Mesendoderm (in vitro differentiated cells): Measurements from ENCODE around the gene SGIP1.

Experiments used
- DNase-seq: peaks from one replicate; pipeline ENCODE4 v3.0.0; 2013
- H2AK5ac ChIP-seq: 2 replicates; pipeline ENCODE4 v1.6.1; 2013; ENCODE audit warnings: low read length, inconsistent platforms
- H2BK120ac ChIP-seq: 2 replicates; pipeline ENCODE4 v1.6.1; 2013; ENCODE audit warnings: low read depth, mild to moderate bottlenecking, low read length, moderate library complexity, mixed read lengths
- H2BK15ac ChIP-seq: replicated peaks from 2 replicates; pipeline ENCODE4 v1.6.1; 2013; ENCODE audit warnings: low read depth, mild to moderate bottlenecking, moderate library complexity
- H2BK5ac ChIP-seq: 2 replicates; pipeline ENCODE4 v1.6.1; 2013; ENCODE audit warnings: low read length, inconsistent platforms
- H3K18ac ChIP-seq: 2 replicates; pipeline ENCODE4 v1.6.1; 2013; ENCODE audit warnings: mild to moderate bottlenecking, low read length, mixed read lengths
- H3K23ac ChIP-seq: one replicate; pipeline ENCODE4 v1.6.1; 2013; ENCODE audit warnings: low read length
- H3K27ac ChIP-seq: 2 replicates; pipeline ENCODE4 v1.5.1; 2013; ENCODE audit warnings: low read depth, mild to moderate bottlenecking, inconsistent platforms, low read length, moderate library complexity
- H3K27me3 ChIP-seq: 2 replicates; pipeline ENCODE4 v1.6.1; 2013; ENCODE audit warnings: low read length, control low read depth, mild to moderate bottlenecking, inconsistent platforms; ENCODE audit not compliant: insufficient read depth, poor library complexity
- H3K36me3 ChIP-seq: 2 replicates; pipeline ENCODE4 v1.6.1; 2013; ENCODE audit warnings: low read length, inconsistent platforms; ENCODE audit not compliant: control insufficient read depth, insufficient read depth
- H3K4ac ChIP-seq: one replicate; pipeline ENCODE4 v1.6.1; 2013; ENCODE audit warnings: low read depth, mild to moderate bottlenecking, low read length, moderate library complexity
- H3K4me1 ChIP-seq: 2 replicates; pipeline ENCODE4 v1.6.1; 2013; ENCODE audit warnings: low read depth, low read length, inconsistent platforms; ENCODE audit not compliant: control insufficient read depth
- H3K4me2 ChIP-seq: 2 replicates; pipeline ENCODE4 v1.6.1; 2013; ENCODE audit warnings: low read length
- H3K4me3 ChIP-seq: 2 replicates; pipeline ENCODE4 v1.5.1; 2013; ENCODE audit warnings: mild to moderate bottlenecking, low read length
- H3K56ac ChIP-seq: one replicate; pipeline ENCODE4 v1.6.1; 2013; ENCODE audit warnings: low read length
- H3K79me1 ChIP-seq: 2 replicates; pipeline ENCODE4 v1.6.1; 2013; ENCODE audit warnings: low read length, inconsistent platforms
- H3K79me2 ChIP-seq: 2 replicates; pipeline ENCODE4 v1.6.1; 2013; ENCODE audit warnings: mild to moderate bottlenecking, low read length; ENCODE audit not compliant: control insufficient read depth, insufficient read depth
- H3K9ac ChIP-seq: 2 replicates; pipeline ENCODE4 v1.6.1; 2013; ENCODE audit warnings: low read length, inconsistent platforms
- H4K5ac ChIP-seq: one replicate; pipeline ENCODE4 v1.6.1; 2013; ENCODE audit warnings: low read length
- H4K8ac ChIP-seq: one replicate; pipeline ENCODE4 v1.6.1; 2013; ENCODE audit warnings: low read depth, mild to moderate bottlenecking, control low read depth, low read length, moderate library complexity
- WGBS: extraction: QIAGEN DNeasy Blood & Tissue Kit; methylation state at CpG from one replicate; pipeline ENCODE4 v1.1.7; 2013; ENCODE audit warnings: low lambda C conversion rate, missing lambda C conversion rate; ENCODE audit not compliant: insufficient coverage; ENCODE audit errors: extremely low coverage; 5-methylcytosine and 5-hydroxymethylcytosine counted together

SGIP1 gene

DNA sequence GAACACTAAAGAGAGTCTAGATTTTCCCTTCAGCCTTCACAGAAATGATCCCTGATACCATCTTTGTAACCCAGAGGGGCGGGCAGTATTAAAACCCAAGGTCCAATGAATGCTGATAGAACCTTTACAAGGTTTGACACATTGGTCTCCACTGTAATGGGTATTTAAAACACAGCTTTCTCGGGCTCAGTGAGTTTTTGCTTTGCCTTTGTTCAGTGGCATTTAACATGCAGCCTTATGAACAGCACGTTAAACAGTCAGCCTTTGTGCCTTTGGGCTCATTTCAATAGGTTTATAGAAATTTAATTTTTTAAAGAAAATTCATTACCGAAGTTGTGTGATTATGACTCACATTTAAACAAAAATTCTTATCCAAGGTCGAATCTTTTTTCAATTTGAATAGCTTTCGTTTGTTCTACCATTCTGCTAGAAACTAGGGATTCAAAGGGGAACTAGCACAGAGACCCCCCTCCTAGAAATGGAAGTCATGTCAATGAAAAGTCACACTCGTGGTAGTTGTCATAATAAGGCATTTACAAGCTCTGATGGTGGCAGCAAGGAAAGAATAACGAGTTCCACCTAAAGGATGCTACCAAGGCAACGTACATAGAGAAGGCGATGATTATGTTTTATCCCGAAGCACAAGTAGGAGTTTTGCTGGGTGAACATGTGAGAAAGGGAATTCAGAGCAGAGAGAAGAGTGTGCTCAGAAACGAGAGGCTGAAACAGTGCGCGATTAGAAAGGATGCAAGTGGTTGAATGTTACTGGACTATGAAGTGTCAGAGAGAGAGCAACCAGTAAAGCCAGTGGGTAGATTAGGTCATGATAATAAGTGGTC, 66.2 kb downstream of the SGIP1 start:
- H3K4me1 ChIP-seq, result no peaks in the 10 kb centered on the region
- H2AK5ac ChIP-seq, result no peak overlapping the region
- no peaks in the 10 kb centered on the region for H3K79me1 ChIP-seq
- no CpG with 5 or more reads among the region's 14 CpGs for WGBS
- no peak overlapping the region for H2BK15ac ChIP-seq
- no peaks in the 10 kb centered on the region for H3K27me3 ChIP-seq
- H4K8ac ChIP-seq, result no peak overlapping the region
- no peaks in the 10 kb centered on the region for H3K79me2 ChIP-seq
- H3K56ac ChIP-seq, result no peak overlapping the region
- no peak overlapping the region for H3K4me3 ChIP-seq
- H3K18ac ChIP-seq, result no peak overlapping the region
- H3K23ac ChIP-seq, result no peak overlapping the region
- no peak overlapping the region for H3K9ac ChIP-seq
- H3K4me2 ChIP-seq, result no peak overlapping the region
- H3K27ac ChIP-seq, result no peak overlapping the region
- H4K5ac ChIP-seq, result no peak overlapping the region
- H3K36me3 ChIP-seq, result no peaks in the 10 kb centered on the region
- H2BK5ac ChIP-seq, result no peak overlapping the region
- no peak overlapping the region for H2BK120ac ChIP-seq
- no peak for DNase-seq
- H3K4ac ChIP-seq, result no peak overlapping the region

DNA sequence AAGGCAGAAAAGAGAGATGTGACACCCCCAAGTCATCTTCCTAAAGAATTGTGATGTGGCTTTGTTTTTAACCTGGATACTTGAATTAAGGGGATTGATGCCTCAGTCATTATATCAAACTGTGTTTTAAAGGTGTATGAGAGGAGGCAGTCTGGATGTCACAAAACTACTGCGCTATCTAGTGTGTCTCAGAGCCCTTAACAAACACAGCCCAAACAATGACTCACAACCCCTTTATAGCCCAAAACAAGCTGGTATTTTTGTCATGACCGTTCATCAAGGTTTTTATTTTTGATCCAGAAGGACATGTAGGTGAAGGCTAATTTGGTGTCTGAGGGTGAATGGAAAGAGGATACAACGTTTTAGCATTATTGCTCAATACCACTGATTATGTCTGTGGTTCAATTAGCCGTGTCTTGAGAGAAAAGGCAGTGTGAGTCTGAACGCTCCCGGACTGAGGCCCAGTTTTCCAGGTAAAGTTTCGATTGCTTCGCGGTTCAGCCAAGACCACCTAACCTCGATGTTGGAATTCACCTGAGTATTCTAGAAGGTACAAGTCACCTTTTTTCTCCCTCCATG, 71.6 kb downstream of the SGIP1 start:
- Histone ChIP-seq H2AK5ac (no peak overlapping the region), H3K23ac (no peak overlapping the region), H3K4me3 (no peak overlapping the region), H3K4ac (no peak overlapping the region), H3K27me3 (no peaks in the 10 kb centered on the region), H3K4me2 (no peak overlapping the region), H2BK120ac (no peak overlapping the region), H3K79me2 (no peaks in the 10 kb centered on the region), H3K18ac (no peak overlapping the region), H3K27ac (no peak overlapping the region), H2BK5ac (no peak overlapping the region), H3K36me3 (no peaks in the 10 kb centered on the region), H3K56ac (no peak overlapping the region), H4K8ac (no peak overlapping the region), H3K79me1 (no peaks in the 10 kb centered on the region), H2BK15ac (no peak overlapping the region), H3K4me1 (no peaks in the 10 kb centered on the region), H3K9ac (no peak overlapping the region), H4K5ac (no peak overlapping the region)
- DNase-seq, result no peak
- WGBS, result no CpG with 5 or more reads among the region's 10 CpGs

DNA sequence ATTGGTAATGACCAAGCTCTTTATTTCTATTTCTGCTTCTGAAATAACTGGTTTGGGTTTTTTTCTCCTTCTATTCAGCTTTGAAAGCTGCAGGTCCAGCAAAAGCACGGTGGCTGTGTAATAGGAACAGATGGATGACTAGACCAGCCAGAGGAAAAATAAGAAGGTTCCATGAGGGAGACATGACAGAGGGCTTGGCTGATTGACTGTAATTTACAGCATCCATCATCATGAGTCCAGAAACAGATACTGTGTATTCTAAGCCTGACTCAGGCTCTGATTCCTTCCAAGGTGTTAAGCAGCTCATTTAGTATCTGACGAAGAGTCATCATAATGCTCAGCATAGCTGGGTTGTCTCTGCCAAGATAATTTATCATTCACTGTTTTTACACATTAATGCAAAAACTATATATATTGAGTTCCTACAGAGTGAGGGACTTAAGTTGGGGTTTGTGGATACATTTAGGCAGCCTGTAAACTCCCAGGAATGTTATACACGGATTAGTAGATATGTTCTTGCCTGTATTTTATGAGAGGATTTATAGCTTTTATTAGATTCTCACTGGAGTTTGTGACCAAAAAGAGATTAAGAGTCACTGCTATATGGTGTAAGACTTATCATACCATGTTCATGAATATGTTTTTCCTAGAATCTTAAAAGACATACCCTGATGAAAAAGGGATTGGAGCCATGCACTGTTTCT, 72.6 kb downstream of the SGIP1 start:
- no peak overlapping the region for H3K4me3 ChIP-seq
- no peaks in the 10 kb centered on the region for H3K79me2 ChIP-seq
- no peak overlapping the region for H3K23ac ChIP-seq

DNA sequence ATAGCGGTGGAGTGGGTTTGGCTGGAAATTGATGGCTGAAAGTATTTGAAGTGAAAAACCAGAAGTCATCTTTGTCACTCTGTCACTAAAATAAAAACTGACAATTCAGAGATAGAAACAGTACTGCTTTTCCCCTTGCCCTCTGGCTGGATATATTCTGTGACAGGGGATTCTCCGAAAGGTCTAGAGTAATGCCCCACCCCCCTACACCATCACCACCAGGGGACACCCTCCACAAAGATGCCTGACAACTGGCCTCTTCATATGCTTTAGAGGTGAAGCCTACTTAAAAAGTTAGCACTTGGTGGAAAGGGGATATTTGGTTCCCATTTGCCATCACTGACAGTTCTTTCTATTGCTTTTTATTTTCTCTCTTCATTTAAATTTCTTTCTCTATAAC, 73.5 kb downstream of the SGIP1 start:
- H2BK120ac ChIP-seq, result no peak overlapping the region
- no peak overlapping the region for H3K56ac ChIP-seq
- no peaks in the 10 kb centered on the region for H3K79me1 ChIP-seq
- no peak overlapping the region for H4K8ac ChIP-seq
- H3K4me1 ChIP-seq, result no peaks in the 10 kb centered on the region
- no peak overlapping the region for H3K4ac ChIP-seq
- DNase-seq, result peak; percentile 54
- H3K18ac ChIP-seq, result no peak overlapping the region
- no peak overlapping the region for H3K9ac ChIP-seq
- H3K4me3 ChIP-seq, result no peak overlapping the region
- no peak overlapping the region for H2AK5ac ChIP-seq
- no peaks in the 10 kb centered on the region for H3K36me3 ChIP-seq
- no CpG with 5 or more reads among the region's 2 CpGs for WGBS
- H2BK15ac ChIP-seq, result no peak overlapping the region
- H3K27me3 ChIP-seq, result no peaks in the 10 kb centered on the region
- no peaks in the 10 kb centered on the region for H3K79me2 ChIP-seq
- no peak overlapping the region for H3K23ac ChIP-seq
- H3K4me2 ChIP-seq, result no peak overlapping the region
- no peak overlapping the region for H3K27ac ChIP-seq
- H4K5ac ChIP-seq, result no peak overlapping the region
- H2BK5ac ChIP-seq, result no peak overlapping the region

More for the DNA sequence above, 72.6 kb downstream of the SGIP1 start:
- H3K4ac ChIP-seq, result no peak overlapping the region
- no peaks in the 10 kb centered on the region for H3K36me3 ChIP-seq
- no peaks in the 10 kb centered on the region for H3K79me1 ChIP-seq
- H3K18ac ChIP-seq, result no peak overlapping the region
- no peak overlapping the region for H3K56ac ChIP-seq
- no peak for DNase-seq
- H2AK5ac ChIP-seq, result no peak overlapping the region
- H3K27ac ChIP-seq, result no peak overlapping the region
- no peaks in the 10 kb centered on the region for H3K27me3 ChIP-seq
- no CpG with 5 or more reads among the region's 3 CpGs for WGBS
- H2BK15ac ChIP-seq, result no peak overlapping the region
- H3K4me2 ChIP-seq, result no peak overlapping the region
- H3K4me1 ChIP-seq, result no peaks in the 10 kb centered on the region
- no peak overlapping the region for H3K9ac ChIP-seq
- no peak overlapping the region for H4K8ac ChIP-seq
- H2BK120ac ChIP-seq, result no peak overlapping the region
- no peak overlapping the region for H4K5ac ChIP-seq
- H2BK5ac ChIP-seq, result no peak overlapping the region

DNA sequence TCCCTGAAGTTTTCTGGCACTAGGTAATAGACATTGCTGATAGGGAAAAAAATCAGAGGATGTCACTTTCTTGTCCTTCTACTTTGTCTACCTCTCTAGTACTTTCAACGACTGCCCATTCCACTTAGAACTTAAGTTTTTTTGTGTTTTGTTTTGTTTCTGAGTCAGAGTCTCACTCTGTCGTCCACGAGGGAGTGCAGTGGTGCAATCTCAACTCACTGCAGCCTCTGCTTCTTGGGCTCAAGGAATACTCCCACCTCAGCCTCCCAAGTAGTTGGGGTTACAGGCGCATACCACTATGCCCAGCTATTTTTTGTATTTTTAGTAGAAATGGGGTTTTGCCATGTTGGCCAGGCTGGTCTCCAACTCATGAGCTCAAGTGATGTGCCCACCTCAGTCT, 79.2 kb downstream of the SGIP1 start:
- no peak overlapping the region for H3K4me3 ChIP-seq
- no peak overlapping the region for H3K23ac ChIP-seq
- H4K5ac ChIP-seq, result no peak overlapping the region
- DNase-seq, result no peak
- H3K27me3 ChIP-seq, result no peaks in the 10 kb centered on the region
- H3K79me1 ChIP-seq, result no peaks in the 10 kb centered on the region
- H3K4ac ChIP-seq, result no peak overlapping the region
- H3K4me2 ChIP-seq, result no peak overlapping the region
- no peak overlapping the region for H2BK15ac ChIP-seq
- H2BK120ac ChIP-seq, result no peak overlapping the region
- H2BK5ac ChIP-seq, result no peak overlapping the region
- H3K27ac ChIP-seq, result no peak overlapping the region
- H2AK5ac ChIP-seq, result no peak overlapping the region
- no peak overlapping the region for H3K18ac ChIP-seq
- no peak overlapping the region for H4K8ac ChIP-seq
- H3K79me2 ChIP-seq, result no peaks in the 10 kb centered on the region
- H3K4me1 ChIP-seq, result no peaks in the 10 kb centered on the region
- H3K9ac ChIP-seq, result no peak overlapping the region
- no peaks in the 10 kb centered on the region for H3K36me3 ChIP-seq
- H3K56ac ChIP-seq, result no peak overlapping the region
- whole genome bisulfite sequencing, result no CpG with 5 or more reads among the region's 4 CpGs
